ENCODE data around the gene RMDN2.
"Not testable (repeated sequence)": the region's sequence is repeated elsewhere in the genome, so short reads cannot be mapped to it uniquely, and the experiment has no call there.

DNA sequence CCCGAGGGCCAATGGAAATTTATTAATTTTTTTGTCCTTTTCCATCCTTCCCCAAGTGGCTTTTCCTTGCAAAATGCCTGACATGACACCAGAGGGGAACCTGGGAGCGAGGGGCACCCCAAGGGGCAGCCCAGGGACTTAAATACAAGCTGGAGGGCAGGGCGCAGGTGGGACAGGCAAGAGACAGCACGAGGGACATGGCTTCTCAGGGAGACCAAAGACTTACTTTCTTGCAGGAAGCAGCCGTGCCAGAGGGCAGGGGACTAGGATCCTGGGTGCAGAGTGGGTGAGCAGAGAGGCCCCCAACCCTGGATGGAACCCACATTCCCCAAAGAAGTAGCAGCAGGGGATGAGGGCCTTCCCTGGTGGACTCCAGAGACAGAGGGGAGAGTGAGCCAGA, 5.3 kb downstream of the RMDN2 start:
- TF ChIP-seq, protein P1, sequence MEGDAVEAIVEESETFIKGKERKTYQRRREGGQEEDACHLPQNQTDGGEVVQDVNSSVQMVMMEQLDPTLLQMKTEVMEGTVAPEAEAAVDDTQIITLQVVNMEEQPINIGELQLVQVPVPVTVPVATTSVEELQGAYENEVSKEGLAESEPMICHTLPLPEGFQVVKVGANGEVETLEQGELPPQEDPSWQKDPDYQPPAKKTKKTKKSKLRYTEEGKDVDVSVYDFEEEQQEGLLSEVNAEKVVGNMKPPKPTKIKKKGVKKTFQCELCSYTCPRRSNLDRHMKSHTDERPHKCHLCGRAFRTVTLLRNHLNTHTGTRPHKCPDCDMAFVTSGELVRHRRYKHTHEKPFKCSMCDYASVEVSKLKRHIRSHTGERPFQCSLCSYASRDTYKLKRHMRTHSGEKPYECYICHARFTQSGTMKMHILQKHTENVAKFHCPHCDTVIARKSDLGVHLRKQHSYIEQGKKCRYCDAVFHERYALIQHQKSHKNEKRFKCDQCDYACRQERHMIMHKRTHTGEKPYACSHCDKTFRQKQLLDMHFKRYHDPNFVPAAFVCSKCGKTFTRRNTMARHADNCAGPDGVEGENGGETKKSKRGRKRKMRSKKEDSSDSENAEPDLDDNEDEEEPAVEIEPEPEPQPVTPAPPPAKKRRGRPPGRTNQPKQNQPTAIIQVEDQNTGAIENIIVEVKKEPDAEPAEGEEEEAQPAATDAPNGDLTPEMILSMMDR (IDR thresholded peaks at IDR 0.05; ENCODE audit: low read depth, low read length, missing input control): not testable (repeated sequence)
- not testable (repeated sequence) for TF ChIP-seq FOXA1 (IDR thresholded peaks at IDR 0.05); JUND (IDR thresholded peaks at IDR 0.05); RXRA (IDR thresholded peaks at IDR 0.05); GABPA (IDR thresholded peaks at IDR 0.05 in 1 of 2, conservative IDR thresholded peaks at IDR 0.05 in 1 of 2)
- TF ChIP-seq, protein P2, sequence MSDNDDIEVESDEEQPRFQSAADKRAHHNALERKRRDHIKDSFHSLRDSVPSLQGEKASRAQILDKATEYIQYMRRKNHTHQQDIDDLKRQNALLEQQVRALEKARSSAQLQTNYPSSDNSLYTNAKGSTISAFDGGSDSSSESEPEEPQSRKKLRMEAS (IDR thresholded peaks at IDR 0.05): not testable (repeated sequence)
- TF ChIP-seq, protein P3, sequence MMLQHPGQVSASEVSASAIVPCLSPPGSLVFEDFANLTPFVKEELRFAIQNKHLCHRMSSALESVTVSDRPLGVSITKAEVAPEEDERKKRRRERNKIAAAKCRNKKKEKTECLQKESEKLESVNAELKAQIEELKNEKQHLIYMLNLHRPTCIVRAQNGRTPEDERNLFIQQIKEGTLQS (IDR thresholded peaks at IDR 0.05): not testable (repeated sequence)
- TF ChIP-seq, protein P4, sequence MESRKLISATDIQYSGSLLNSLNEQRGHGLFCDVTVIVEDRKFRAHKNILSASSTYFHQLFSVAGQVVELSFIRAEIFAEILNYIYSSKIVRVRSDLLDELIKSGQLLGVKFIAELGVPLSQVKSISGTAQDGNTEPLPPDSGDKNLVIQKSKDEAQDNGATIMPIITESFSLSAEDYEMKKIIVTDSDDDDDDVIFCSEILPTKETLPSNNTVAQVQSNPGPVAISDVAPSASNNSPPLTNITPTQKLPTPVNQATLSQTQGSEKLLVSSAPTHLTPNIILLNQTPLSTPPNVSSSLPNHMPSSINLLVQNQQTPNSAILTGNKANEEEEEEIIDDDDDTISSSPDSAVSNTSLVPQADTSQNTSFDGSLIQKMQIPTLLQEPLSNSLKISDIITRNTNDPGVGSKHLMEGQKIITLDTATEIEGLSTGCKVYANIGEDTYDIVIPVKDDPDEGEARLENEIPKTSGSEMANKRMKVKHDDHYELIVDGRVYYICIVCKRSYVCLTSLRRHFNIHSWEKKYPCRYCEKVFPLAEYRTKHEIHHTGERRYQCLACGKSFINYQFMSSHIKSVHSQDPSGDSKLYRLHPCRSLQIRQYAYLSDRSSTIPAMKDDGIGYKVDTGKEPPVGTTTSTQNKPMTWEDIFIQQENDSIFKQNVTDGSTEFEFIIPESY (IDR thresholded peaks at IDR 0.05): not testable (repeated sequence)

Measured in liver (tissue), 3 donors.